Esophagus muscularis mucosa (tissue), 4 donors: ENCODE data around the gene DBF4B. TPM values are rescaled to one million over a fixed set of nuclear protein-coding genes. Genes with fewer than 3 reads are reported as not detected.

Experiments used
- DNase-seq: peaks from one replicate; pipeline ENCODE4 v3.0.0-alpha.2; 2017; ENCODE audit errors: extremely low spot score
- H3K27ac ChIP-seq, 4 donors: fragments of 200-600 bp; sonication (generic); replicated peaks in 1 of 4; 1 replicate in 3 of 4; 2 replicates in 1 of 4; pipeline ENCODE4 v1.5.1; 2016 to 2019; ENCODE audit warnings: mild to moderate bottlenecking in 1 of 4
- H3K27me3 ChIP-seq, 4 donors: fragments of 200-600 bp; sonication (generic); one replicate each; pipeline versions ENCODE4 v1.5.1 to v1.6.0; 2016 to 2019
- H3K36me3 ChIP-seq, 4 donors: fragments of 200-600 bp; sonication (generic); one replicate each; pipeline ENCODE4 v1.5.1; 2016 to 2019
- H3K4me1 ChIP-seq, 4 donors: fragments of 200-600 bp; sonication (generic); one replicate each; pipeline ENCODE4 v1.5.1; 2016 to 2019
- H3K4me3 ChIP-seq, 4 donors: fragments of 200-600 bp; sonication (generic); 1 replicate in 2 of 4; 2 replicates in 2 of 4; pipeline ENCODE4 v1.5.1; 2016 to 2019; ENCODE audit warnings: mild to moderate bottlenecking in 4 of 4, moderate library complexity in 1 of 4
- H3K9me3 ChIP-seq, 4 donors: fragments of 200-600 bp; sonication (generic); 1 replicate in 3 of 4; 2 replicates in 1 of 4; pipeline ENCODE4 v1.5.1; 2016 to 2019
- CTCF ChIP-seq, 3 experiments: fragments of 200-600 bp in 2 of 3; fragments of 450-650 bp in 1 of 3; sonication (generic) in 2 of 3; IDR thresholded peaks; one replicate each; pipeline ENCODE4 v1.5.1; 2017 to 2019; ENCODE audit warnings: antibody characterized with exemption in 3 of 3, mild to moderate bottlenecking in 2 of 3, moderate library complexity in 1 of 3
- EP300 ChIP-seq: sonication (generic); formaldehyde crosslinking; IDR thresholded peaks from one replicate; pipeline ENCODE4 v1.6.1; 2017; ENCODE audit warnings: antibody characterized with exemption
- POLR2A ChIP-seq: fragments of 450-650 bp; IDR thresholded peaks from one replicate; pipeline ENCODE4 v1.6.1; 2017; ENCODE audit warnings: antibody characterized with exemption, moderate library complexity, mild to moderate bottlenecking, low read depth
- POLR2AphosphoS5 ChIP-seq, 2 donors: sonication (generic); formaldehyde crosslinking; IDR thresholded peaks; one replicate each; pipeline ENCODE4 v1.6.1; 2017; ENCODE audit warnings: antibody characterized with exemption in 2 of 2
- WGBS: methylation state at CpG from one replicate; pipeline ENCODE4 v1.1.5; 2018; 5-methylcytosine and 5-hydroxymethylcytosine counted together
- intact Hi-C: fragments of 100-400 bp; cut with DNase I; formaldehyde crosslinking; loops from one replicate; pipeline ENCODE4 v1.15.1; 2023
- total RNA-seq, 4 donors: library from RNA; depleted of rRNA; stranded (reverse); fragments of >200 nt; gene quantifications; one replicate each; pipeline versions ENCODE4 v1.1.0 to v1.2.1, GENCODE V29; 2016

DBF4B gene
- total RNA-seq, 4 donors from 2014 or later = 3.7 to 7.5 (median 5.2) TPM

- no peak for TF ChIP-seq POLR2A
- no peak for TF ChIP-seq EP300
- no peak for TF ChIP-seq CTCF (IDR thresholded peaks at IDR 0.05)
- TF ChIP-seq POLR2AphosphoS5 (IDR thresholded peaks at IDR 0.05) = no peak
- Histone ChIP-seq H3K4me3 (no peak overlapping the region), H3K4me1 (peaks cover 15 to 19% (median 16%) of the 10 kb centered on the region in 4 donors), H3K27ac (no peak overlapping the region), H3K9me3 (no peaks in the 10 kb centered on the region), H3K27me3 (peaks cover 0 to 51% (median 20%) of the 10 kb centered on the region in 4 donors), H3K36me3 (no peaks in the 10 kb centered on the region)
- intact Hi-C loops = no loop called here
- 84% methylated on average over 5 of the region's 5 CpGs for WGBS
- no peak for DNase-seq
These were observed 54.7 kb downstream of the DBF4B start for GRCh38 chr17:44763170-44763569.

- no peaks in the 10 kb centered on the region for H3K4me1 ChIP-seq
- H3K4me3 ChIP-seq = no peak overlapping the region
- H3K27me3 ChIP-seq = peaks cover 0 to 33% (median under 1%) of the 10 kb centered on the region in 4 donors
- DNase-seq = no peak
- H3K9me3 ChIP-seq = no peaks in the 10 kb centered on the region
- no peak overlapping the region for H3K27ac ChIP-seq
- WGBS = 85% methylated on average over 11 of the region's 11 CpGs
- TF ChIP-seq CTCF (IDR thresholded peaks at IDR 0.05) (no peak), POLR2AphosphoS5 (IDR thresholded peaks at IDR 0.05) (no peak), EP300 (no peak), POLR2A (no peak)
- no peaks in the 10 kb centered on the region for H3K36me3 ChIP-seq
- intact Hi-C loops = no loop called here
These were observed 57.5 kb downstream of the DBF4B start for GRCh38 chr17:44765965-44766364.

DNA sequence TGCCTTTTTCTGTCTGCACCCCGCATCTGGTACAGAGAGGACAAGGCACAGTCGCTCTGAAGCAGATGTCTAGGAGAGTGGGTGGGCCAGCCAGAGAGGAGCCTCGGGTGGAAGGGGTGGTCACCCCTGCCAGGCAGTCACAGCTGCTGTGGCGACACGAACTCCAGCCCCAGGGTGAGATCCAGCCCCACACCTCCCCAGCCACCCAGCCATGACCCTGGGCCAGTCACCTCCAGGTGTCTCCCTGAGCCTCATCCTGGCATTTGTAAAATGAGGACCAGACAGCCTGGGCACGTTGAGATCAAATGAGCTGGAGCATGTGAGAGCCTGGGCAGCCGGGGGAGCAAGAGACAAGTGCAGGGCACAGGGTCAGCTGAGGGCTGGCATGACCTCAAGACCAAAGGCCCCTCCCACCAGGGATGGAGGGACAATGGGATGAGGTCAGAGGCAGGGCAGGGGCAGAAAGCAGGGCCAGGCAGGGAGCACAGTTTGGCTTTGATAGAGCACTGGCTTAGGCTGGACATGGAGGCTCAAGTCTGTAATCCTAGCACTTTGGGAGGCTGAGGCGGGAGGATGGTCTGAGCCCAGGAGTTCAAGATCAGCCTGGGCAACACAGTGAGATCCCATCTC, 58.1 kb downstream of the DBF4B start:
- 58% methylated on average over 6 of the region's 8 CpGs for WGBS
- Histone ChIP-seq H3K9me3 (no peaks in the 10 kb centered on the region), H3K36me3 (no peaks in the 10 kb centered on the region), H3K4me1 (no peaks in the 10 kb centered on the region), H3K27ac (no peak overlapping the region), H3K27me3 (peaks cover 0 to 32% (median 0%) of the 10 kb centered on the region in 4 donors), H3K4me3 (no peak overlapping the region)
- intact Hi-C loops = no loop called here
- TF ChIP-seq POLR2A (no peak), EP300 (no peak), POLR2AphosphoS5 (IDR thresholded peaks at IDR 0.05) (no peak), CTCF (IDR thresholded peaks at IDR 0.05) (no peak)
- DNase-seq = no peak

DNA sequence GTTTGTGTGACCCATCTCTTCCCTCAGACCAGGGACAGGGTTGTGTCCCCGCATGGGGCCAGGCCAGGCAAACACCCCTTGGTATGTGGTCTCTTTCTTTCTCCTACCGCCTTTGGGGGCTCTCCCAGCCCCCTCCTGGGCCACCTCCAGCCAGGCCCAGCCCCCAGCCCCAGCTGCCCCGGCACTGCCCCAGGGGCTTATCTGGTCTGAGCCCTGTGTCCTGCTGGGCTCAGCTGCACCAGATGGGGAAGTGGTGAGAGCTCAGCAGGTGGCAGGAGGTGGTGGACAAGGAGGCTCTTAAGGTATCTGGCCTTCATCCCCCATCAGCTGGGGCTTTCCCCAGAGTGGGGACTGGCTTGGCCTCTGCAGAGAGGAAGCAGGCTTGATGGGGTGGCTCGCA, 59.0 kb downstream of the DBF4B start:
- no peak overlapping the region for H3K27ac ChIP-seq
- no peaks in the 10 kb centered on the region for H3K36me3 ChIP-seq
- no peaks in the 10 kb centered on the region for H3K9me3 ChIP-seq
- H3K4me3 ChIP-seq = no peak overlapping the region
- peaks cover 0 to 32% (median 8%) of the 10 kb centered on the region in 4 donors for H3K27me3 ChIP-seq
- TF ChIP-seq POLR2A (no peak), CTCF (IDR thresholded peaks at IDR 0.05) (no peak), POLR2AphosphoS5 (IDR thresholded peaks at IDR 0.05) (no peak), EP300 (no peak)
- no peak for DNase-seq
- H3K4me1 ChIP-seq = no peaks in the 10 kb centered on the region
- 48% methylated on average over 3 of the region's 4 CpGs for WGBS
- intact Hi-C loops = no loop called here
